Right lobe of liver (tissue), 5 donors: ENCODE data around the gene FCAR. TPM values are rescaled to one million over a fixed set of nuclear protein-coding genes. Genes with fewer than 3 reads are reported as not detected.

Experiments
- small RNA-seq, 2 experiments: library from RNA; depleted of rRNA; stranded (forward); fragments of <200 nt; gene quantifications; one replicate each; pipeline ENCODE3, GENCODE V24; 2016
- total RNA-seq, 6 experiments: library from RNA; depleted of rRNA in 2 of 6; stranded (reverse); fragments of >200 nt in 2 of 6; fragmentation: NEBNext Ultra II Directional in 3 of 6; extraction: Animal tissue kit (Norgen Biotek cat#: 25700) in 3 of 6; gene quantifications; one replicate each; pipeline versions ENCODE4 v1.1.0 to v1.2.4, GENCODE V29; 2016 to 2023
- donor health status: DM: no; HTN: no; CAD: no.
- donor health status: DM: no; HTN: no; CAD: no.
- donor health status: DM: no; HTN: yes; CAD: no.
- donor health status: DM: no; HTN: yes; CAD: no.

Gene FCAR
- total RNA-seq, 6 experiments from 2014 or later: 0.22 to 0.73 (median 0.61) TPM; not detected in 1

Small RNA genes within 50 kb of the gene (small RNA-seq; reads per million reads assigned to genes)
- gene RNU6-222P: 0 reads per million in 2 experiments

Other genes with a start within 250 kb of the FCAR start
- gene LILRB1, start 243.8 kb upstream of the FCAR start, total RNA-seq: 10 to 100 TPM in 1 of 6 experiments, 1 to 10 TPM in 5; 1.7 to 21.9 (median 4.1) TPM
- 1 to 10 TPM; 1.9 to 9.5 (median 2.5) TPM for gene LILRB4, start 211.2 kb upstream of the FCAR start, total RNA-seq
- gene KIR3DL3, start 149.8 kb upstream of the FCAR start, total RNA-seq: not detected
- not detected for gene KIR2DL3, start 135.7 kb upstream of the FCAR start, total RNA-seq
- under 1 TPM in 1 of 6 experiments, not detected in 5; 0.18 TPM for gene KIR2DL1, start 104.4 kb upstream of the FCAR start, total RNA-seq
- under 1 TPM in 1 of 6 experiments, not detected in 5; 0.56 TPM for gene KIR2DL4, start 70.6 kb upstream of the FCAR start, total RNA-seq
- under 1 TPM in 1 of 6 experiments, not detected in 5; 0.12 TPM for gene KIR3DL1, start 57.8 kb upstream of the FCAR start, total RNA-seq
- gene KIR2DS4, start 41.6 kb upstream of the FCAR start, total RNA-seq: under 1 TPM in 1 of 6 experiments, not detected in 5; 0.18 TPM
- gene KIR3DL2, start 23.8 kb upstream of the FCAR start, total RNA-seq: not detected
- under 1 TPM in 3 of 6 experiments, not detected in 3; 0.22 to 0.93 (median 0.58) TPM for gene NCR1, start 31.9 kb downstream of the FCAR start, total RNA-seq
- gene NLRP7, start 73.3 kb downstream of the FCAR start, total RNA-seq: not detected
- gene NLRP2, start 92.1 kb downstream of the FCAR start, total RNA-seq: under 1 TPM in 5 of 6 experiments, not detected in 1; 0.18 to 0.81 (median 0.42) TPM
- under 1 TPM in 2 of 6 experiments, not detected in 4; 0.33 to 0.42 TPM for gene GP6, start 164.0 kb downstream of the FCAR start, total RNA-seq
- 10 to 100 TPM in 4 of 6 experiments, 1 to 10 TPM in 2; 7.7 to 16.8 (median 12.1) TPM for gene RDH13, start 188.9 kb downstream of the FCAR start, total RNA-seq
- gene EPS8L1, start 201.6 kb downstream of the FCAR start, total RNA-seq: 1 to 10 TPM in 4 of 6 experiments, under 1 TPM in 2; 0.49 to 2.4 (median 1.2) TPM
- 10 to 100 TPM; 35.6 to 48.1 (median 41.7) TPM for gene PPP1R12C, start 243.4 kb downstream of the FCAR start, total RNA-seq